K562 (cell line): Measurements from ENCODE around the gene PLEKHA7. TPM values are rescaled to one million over a fixed set of nuclear protein-coding genes. Genes with fewer than 3 reads are reported as not detected.

Experiments used
- ATAC-seq: fragments of 200-7000 bp; cut with Tn5 transposase; 3 replicates; pipeline ENCODE4 v1.9.1; 2020; ENCODE audit warnings: moderate library complexity
- BruUV-seq: library from RNA; stranded (reverse); fragments of 400-500 nt; replicated peaks from 2 replicates; lab custom pipeline; 2021; lab: Mats Ljungman, UMichigan
- CTCF ChIA-PET: fragments of 300-600 bp; formaldehyde crosslinking; extraction: SDS; loops from one replicate; lab custom pipeline; 2021; ENCODE audit warnings: low intra/inter-chr PET ratio; lab: Yijun Ruan, JAX
- POLR2A ChIA-PET: fragments of 300-600, 350-650 bp; sonication (Branson Sonifier 250); formaldehyde crosslinking; extraction: SDS; loops from one replicate; lab custom pipeline; 2021; ENCODE audit warnings: antibody characterized with exemption, inconsistent platforms; lab: Yijun Ruan, JAX
- DNase-seq, 4 experiments: peaks; one replicate each; pipeline versions ENCODE4 v3.0.0 to v3.0.0-alpha.2; 2011 to 2018; ENCODE audit warnings: low spot score in 3 of 4, mixed read lengths in 3 of 4; ENCODE audit errors: extremely low read depth in 1 of 4
- FAIRE-seq: peaks from 2 replicates; lab custom pipeline; 2011; peaks lifted over from hg19 to GRCh38; lab: Jason Lieb, UNC
- H2AFZ ChIP-seq: 2 replicates; pipeline ENCODE4 v1.6.0; 2011; ENCODE audit warnings: low read depth, low read length, control low read depth, inconsistent platforms
- H3K27ac ChIP-seq: fragments of 200-600 bp; 3 replicates; pipeline ENCODE4 v1.8.0; 2011; ENCODE audit warnings: low read depth, mild to moderate bottlenecking, control low read depth, inconsistent platforms, low read length, moderate library complexity, mixed read lengths; ENCODE audit errors: extremely low read depth
- H3K27me3 ChIP-seq, 2 experiments: fragments of 300-600 bp in 1 of 2; 2 replicates in 1 of 2; 3 replicates in 1 of 2; pipeline versions ENCODE4 v1.6.0 to v1.8.0; 2011; ENCODE audit warnings: inconsistent platforms in 2 of 2, low read length in 2 of 2, mild to moderate bottlenecking in 1 of 2, mixed read lengths in 1 of 2, moderate library complexity in 1 of 2; ENCODE audit not compliant: control insufficient read depth in 2 of 2, insufficient read depth in 2 of 2
- H3K36me3 ChIP-seq: fragments of 300-600 bp; 3 replicates; pipeline ENCODE4 v1.8.0; 2011; ENCODE audit warnings: mild to moderate bottlenecking, low read length, inconsistent platforms; ENCODE audit not compliant: control insufficient read depth, insufficient read depth
- H3K4me1 ChIP-seq, 2 experiments: fragments of 200-600 bp in 1 of 2; replicated peaks in 1 of 2; 2 replicates in 1 of 2; 3 replicates in 1 of 2; pipeline versions ENCODE4 v1.5.1 to v1.8.0; 2011; ENCODE audit warnings: inconsistent platforms in 2 of 2, low read length in 2 of 2, mild to moderate bottlenecking in 1 of 2, mixed read lengths in 1 of 2, moderate library complexity in 1 of 2; ENCODE audit not compliant: control insufficient read depth in 2 of 2, insufficient read depth in 2 of 2
- H3K4me2 ChIP-seq: 2 replicates; pipeline ENCODE4 v1.6.1; 2011; ENCODE audit warnings: low read length, control low read depth, inconsistent platforms, mixed read lengths; ENCODE audit not compliant: insufficient read depth
- H3K4me3 ChIP-seq: fragments of 200-600 bp; sonication (generic), shearing (Covaris generic); 2 replicates; pipeline ENCODE4 v1.5.1; 2016; ENCODE audit warnings: control low read depth, inconsistent platforms
- H3K79me2 ChIP-seq: fragments of 200-600 bp; 3 replicates; pipeline ENCODE4 v1.8.0; 2011; ENCODE audit warnings: low read length, inconsistent platforms; ENCODE audit not compliant: control insufficient read depth, insufficient read depth
- H3K9ac ChIP-seq, 2 experiments: 2 replicates each; pipeline versions ENCODE4 v1.6.0 to v1.6.1; 2011; ENCODE audit warnings: low read depth in 2 of 2, low read length in 2 of 2, control low read depth in 1 of 2, inconsistent platforms in 1 of 2, mild to moderate bottlenecking in 1 of 2, mixed read lengths in 1 of 2; ENCODE audit not compliant: insufficient read depth in 1 of 2
- H3K9me1 ChIP-seq: one replicate; pipeline ENCODE4 v1.6.0; 2011; ENCODE audit warnings: inconsistent platforms, mild to moderate bottlenecking, low read length, moderate library complexity; ENCODE audit not compliant: control insufficient read depth, insufficient read depth
- H3K9me3 ChIP-seq: replicated peaks from 2 replicates; pipeline ENCODE4 v1.5.1; 2011; ENCODE audit warnings: low read depth, low read length, inconsistent platforms; ENCODE audit not compliant: control insufficient read depth, insufficient read depth
- H4K20me1 ChIP-seq: replicated peaks from 2 replicates; pipeline ENCODE4 v1.6.1; 2011; ENCODE audit warnings: low read length, inconsistent platforms, mixed read lengths; ENCODE audit not compliant: control insufficient read depth, insufficient read depth
- CBX3 ChIP-seq, 2 experiments: IDR thresholded peaks; 1 replicate in 1 of 2; 2 replicates in 1 of 2; pipeline ENCODE4 v1.6.1; 2012; ENCODE audit warnings: inconsistent platforms in 2 of 2, low read length in 2 of 2, borderline replicate concordance in 1 of 2, control low read depth in 1 of 2
- CEBPB ChIP-seq: fragments of 450-650 bp; IDR thresholded peaks from 2 replicates; pipeline ENCODE4 v1.6.1; 2016; ENCODE audit warnings: missing genetic modification characterization, missing compliant biosample characterization
- CEBPG ChIP-seq, 3 experiments: fragments of 200-800 bp in 1 of 3; sonication (Bioruptor generic) in 1 of 3; sonication (generic) in 1 of 3; formaldehyde crosslinking in 1 of 3; IDR thresholded peaks in 2 of 3; conservative IDR thresholded peaks in 1 of 3; 2 replicates each; pipeline versions ENCODE4 v1.6.1 to v1.8.0; 2016 to 2022; ENCODE audit warnings: missing compliant biosample characterization in 2 of 3, missing genetic modification characterization in 2 of 3, mild to moderate bottlenecking in 1 of 3, missing genetic modification reagents in 1 of 3
- DNMT1 ChIP-seq: fragments of 450-650 bp; IDR thresholded peaks from 2 replicates; pipeline ENCODE4 v1.6.1; 2016; ENCODE audit warnings: antibody characterized with exemption, mild to moderate bottlenecking
- ESRRA ChIP-seq: fragments of 450-650 bp; IDR thresholded peaks from 2 replicates; pipeline ENCODE4 v1.6.1; 2014; ENCODE audit warnings: low read depth, mild to moderate bottlenecking, moderate library complexity, borderline replicate concordance
- FOXK1 ChIP-seq: sonication (generic); formaldehyde crosslinking; IDR thresholded peaks from 2 replicates; pipeline ENCODE4 v1.8.0; 2022; ENCODE audit warnings: missing genetic modification reagents, mild to moderate bottlenecking, borderline replicate concordance
- HCFC1 ChIP-seq: IDR thresholded peaks from 2 replicates; pipeline ENCODE4 v1.6.1; 2012; ENCODE audit warnings: low read depth, low read length, improper control_type of control experiment
- MEF2A ChIP-seq: IDR thresholded peaks from 2 replicates; pipeline ENCODE4 v1.6.1; 2011; ENCODE audit warnings: low read depth, mild to moderate bottlenecking, low read length, moderate library complexity; ENCODE audit not compliant: control insufficient read depth
- SMAD1 ChIP-seq: fragments of 150-350 bp; IDR thresholded peaks from 2 replicates; pipeline ENCODE4 v1.6.1; 2014; ENCODE audit warnings: low read length, low read depth; ENCODE audit not compliant: partially characterized antibody
- WHSC1 ChIP-seq: IDR thresholded peaks from one replicate; pipeline ENCODE4 v1.6.1; 2012; ENCODE audit warnings: low read length, control low read depth, inconsistent platforms
- ZBTB7A ChIP-seq: IDR thresholded peaks from 2 replicates; pipeline ENCODE4 v1.6.1; 2011; ENCODE audit warnings: low read depth, mild to moderate bottlenecking, low read length, moderate library complexity, borderline replicate concordance; ENCODE audit not compliant: control insufficient read depth
- ZNF175 ChIP-seq: fragments of 200-800 bp; sonication (Bioruptor generic); IDR thresholded peaks from 2 replicates; pipeline ENCODE4 v1.6.1; 2016; ENCODE audit warnings: low read depth, mild to moderate bottlenecking, missing genetic modification characterization, missing compliant biosample characterization
- ZNF76 ChIP-seq: fragments of 250-450 bp; sonication (Bioruptor Pico); IDR thresholded peaks from 2 replicates; pipeline ENCODE4 v1.4.0; 2020; ENCODE audit warnings: mild to moderate bottlenecking, moderate library complexity, borderline replicate concordance
- ZNF780A ChIP-seq: fragments of 250-450 bp; sonication (Bioruptor Pico); IDR thresholded peaks from 2 replicates; pipeline ENCODE4 v1.5.0; 2021; ENCODE audit warnings: mild to moderate bottlenecking
- WGBS: fragments of 100-300 bp; shearing (Covaris generic); methylation state at CpG from one replicate; pipeline ENCODE4 v1.1.6; 2016; ENCODE audit warnings: low coverage, mixed read lengths; ENCODE audit not compliant: insufficient coverage; ENCODE audit errors: missing lambda C conversion rate; 5-methylcytosine and 5-hydroxymethylcytosine counted together
- in situ Hi-C: fragments of 300-500 bp; cut with MboI; formaldehyde crosslinking; loops from 4 replicates; pipeline ENCODE4 v1.15.0; 2018; ENCODE audit warnings: inconsistent platforms, mixed read lengths
- intact Hi-C: fragments of 100-400 bp; cut with micrococcal nuclease; formaldehyde crosslinking; loops from 2 replicates; pipeline ENCODE4 v1.14.2; 2022
- polyA plus RNA-seq, 8 experiments: library from polyadenylated mRNA; depleted of rRNA in 4 of 8; stranded (reverse) in 5 of 8; unstranded in 3 of 8; fragments of >200 nt; fragmentation: Nextera tagmentation in 2 of 8; fragmentation: Illumina TruSeq in 1 of 8; extraction: Ambion mirVana in 2 of 8; extraction: Trizol in 1 of 8; gene quantifications; 2 replicates each; pipeline versions ENCODE4 v1.2.1 to v1.2.3, GENCODE V29; 2011 to 2014; ENCODE audit warnings: inconsistent platforms in 1 of 8, missing spikeins in 1 of 8
- total RNA-seq, 7 experiments: library from RNA; depleted of rRNA in 6 of 7; stranded (reverse); fragments of >200 nt in 6 of 7; fragmentation: Illumina TruSeq in 2 of 7; extraction: Trizol in 2 of 7; gene quantifications; 2 replicates each; pipeline versions ENCODE4 v1.2.1 to v1.2.3, GENCODE V29; 2011 to 2021; ENCODE audit warnings: low replicate concordance in 1 of 7
- TF ChIP-seq, protein P1 (sequence below), 2 experiments: fragments of 450-650 bp in 1 of 2; sonication (generic) in 1 of 2; formaldehyde crosslinking in 1 of 2; IDR thresholded peaks in 1 of 2; conservative IDR thresholded peaks in 1 of 2; 2 replicates each; pipeline versions ENCODE4 v1.6.1 to v1.8.1; 2016 to 2023; ENCODE audit warnings: mild to moderate bottlenecking in 2 of 2, moderate library complexity in 2 of 2, inconsistent platforms in 1 of 2, missing genetic modification reagents in 1 of 2

Gene PLEKHA7
- total and polyA plus RNA-seq, 9 of the 15 experiments (the other 6 are each of a cell fraction or from before 2014, with no cell fraction given), result 0.06 to 0.77 (median 0.20) TPM; not detected in 1

DNA sequence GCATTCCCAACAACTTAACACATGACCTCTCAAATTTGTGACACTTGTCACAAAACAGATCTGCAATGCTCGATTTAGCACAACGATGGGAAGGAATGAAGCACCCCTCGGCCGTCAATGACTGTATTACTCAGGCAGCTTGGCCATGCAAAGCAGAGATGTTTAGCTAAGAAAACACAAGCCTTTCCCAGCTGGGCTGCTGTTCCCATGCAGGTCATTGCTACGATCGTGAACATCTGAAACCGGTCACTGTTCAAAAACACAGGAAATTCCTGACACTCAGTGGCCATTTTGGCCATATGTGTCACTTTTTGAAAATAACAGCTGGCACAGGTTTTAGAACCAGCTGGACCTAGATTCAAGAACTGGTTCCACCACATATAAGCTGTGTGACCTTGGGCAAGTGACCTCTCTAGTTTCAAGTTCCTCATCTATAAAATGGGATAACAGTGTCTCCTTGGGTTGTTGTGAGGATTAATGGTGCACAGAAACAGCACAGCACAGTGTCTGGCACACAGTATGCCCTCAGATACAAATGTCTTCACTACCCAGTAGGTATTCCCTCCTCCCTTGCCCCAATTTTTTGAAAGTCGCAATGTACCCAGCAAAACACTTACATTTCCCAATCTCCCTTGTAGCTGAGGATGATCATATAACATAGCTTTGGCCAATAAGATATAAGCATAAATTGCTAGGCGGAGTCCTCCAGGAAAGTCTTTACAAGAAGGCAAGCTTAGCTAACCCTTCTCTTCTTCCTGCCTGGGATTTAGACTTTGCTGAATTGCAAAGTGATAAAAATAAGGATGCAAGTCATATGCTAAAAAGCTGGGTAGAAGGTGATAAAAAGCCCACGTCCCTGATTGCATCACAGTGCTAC lies 182.7 kb downstream of the PLEKHA7 start:
- Histone ChIP-seq H2AFZ (no peak overlapping the region; the same call in 1 of the 2 replicates), H3K27ac (no peak overlapping the region), H3K9ac (no peak overlapping the region), H3K36me3 (no peaks in the 10 kb centered on the region), H3K27me3 (peaks cover 3 to 15% of the 10 kb centered on the region in 2 experiments; a peak in 3 of 5 replicates), H3K4me1 (no peaks in the 10 kb centered on the region; a peak in 1 of 5 replicates), H4K20me1 (no peaks in the 10 kb centered on the region), H3K79me2 (no peaks in the 10 kb centered on the region), H3K9me1 (no peaks in the 10 kb centered on the region), H3K9me3 (no peaks in the 10 kb centered on the region), H3K4me2 (no peak overlapping the region), H3K4me3 (no peak overlapping the region)
- FAIRE-seq (no peak), ATAC-seq (no peak), DNase-seq (no peak)
- in situ Hi-C loops (no loop called here), intact Hi-C loops (no loop called here)
- CTCF ChIA-PET, result no interaction called here
- 13% methylated on average over 10 of the region's 10 CpGs for WGBS
- no TSS peak for BruUV-seq
- TF ChIP-seq ZNF175 (CRISPR knock-in tag) (no peak), CBX3 (IDR thresholded peaks at IDR 0.05; ENCODE audit: borderline replicate concordance in 1 of 2, low read length in 2 of 2) (no peak), SMAD1 (no peak), MEF2A (no peak), ZNF76 (CRISPR knock-in tag) (no peak), WHSC1 (no peak), CEBPG (CRISPR knock-in tag; IDR thresholded peaks at IDR 0.05) (no peak), CEBPG (tag; conservative IDR thresholded peaks at IDR 0.05 in 1 of 2, IDR thresholded peaks at IDR 0.05 in 1 of 2) (peak; percentile 25 to 48; a peak in 1 of 4 replicates), ZBTB7A (no peak), HCFC1 (no peak), ESRRA (peak; percentile 95), ZNF780A (CRISPR knock-in tag) (no peak), DNMT1 (no peak), CEBPB (tag) (peak; percentile 56), FOXK1 (CRISPR knock-in tag) (no peak)
- TF ChIP-seq, protein P1, sequence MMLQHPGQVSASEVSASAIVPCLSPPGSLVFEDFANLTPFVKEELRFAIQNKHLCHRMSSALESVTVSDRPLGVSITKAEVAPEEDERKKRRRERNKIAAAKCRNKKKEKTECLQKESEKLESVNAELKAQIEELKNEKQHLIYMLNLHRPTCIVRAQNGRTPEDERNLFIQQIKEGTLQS (IDR thresholded peaks at IDR 0.05), result peak; percentile 23; the same call in 1 of the 2 replicates
- TF ChIP-seq, protein P1 (CRISPR knock-in tag; conservative IDR thresholded peaks at IDR 0.05), result no peak
- POLR2A ChIA-PET, result interaction anchor here (0.8 to 1.5 kb wide), 3 partner anchors 11 to 52 kb away, joined by 3 to 5 read pairs (median 4); no protein-coding TSS in a partner anchor
